Astrocyte of the spinal cord (primary cell): ENCODE data around the gene MECP2.
A peak's percentile ranks its signal among the peaks of the same experiment; 100 is the strongest.
"Not testable (repeated sequence)": the region's sequence is repeated elsewhere in the genome, so short reads cannot be mapped to it uniquely, and the experiment has no call there.

Source experiments
- DNase-seq: peaks from one replicate; pipeline ENCODE4 v3.0.0; 2011; ENCODE audit warnings: low read depth, low spot score
- H3K4me3 ChIP-seq: 2 replicates; pipeline ENCODE4 v1.5.1; 2011; ENCODE audit warnings: low read depth, mild to moderate bottlenecking, low read length, moderate library complexity
- in situ Hi-C: cut with HindIII; loops from 2 replicates; pipeline ENCODE4 v1.10.0; 2017; ENCODE audit warnings: low sequenced_read_pairs
- TF ChIP-seq, protein P1 (sequence below): IDR thresholded peaks from 2 replicates; pipeline ENCODE4 v1.5.1; 2012; ENCODE audit warnings: low read depth, mild to moderate bottlenecking, low read length, inconsistent platforms

Gene MECP2

GRCh38 chrX:154004315-154004714 lies 93.2 kb downstream of the MECP2 start:
- no peak for DNase-seq
- TF ChIP-seq, protein P1, sequence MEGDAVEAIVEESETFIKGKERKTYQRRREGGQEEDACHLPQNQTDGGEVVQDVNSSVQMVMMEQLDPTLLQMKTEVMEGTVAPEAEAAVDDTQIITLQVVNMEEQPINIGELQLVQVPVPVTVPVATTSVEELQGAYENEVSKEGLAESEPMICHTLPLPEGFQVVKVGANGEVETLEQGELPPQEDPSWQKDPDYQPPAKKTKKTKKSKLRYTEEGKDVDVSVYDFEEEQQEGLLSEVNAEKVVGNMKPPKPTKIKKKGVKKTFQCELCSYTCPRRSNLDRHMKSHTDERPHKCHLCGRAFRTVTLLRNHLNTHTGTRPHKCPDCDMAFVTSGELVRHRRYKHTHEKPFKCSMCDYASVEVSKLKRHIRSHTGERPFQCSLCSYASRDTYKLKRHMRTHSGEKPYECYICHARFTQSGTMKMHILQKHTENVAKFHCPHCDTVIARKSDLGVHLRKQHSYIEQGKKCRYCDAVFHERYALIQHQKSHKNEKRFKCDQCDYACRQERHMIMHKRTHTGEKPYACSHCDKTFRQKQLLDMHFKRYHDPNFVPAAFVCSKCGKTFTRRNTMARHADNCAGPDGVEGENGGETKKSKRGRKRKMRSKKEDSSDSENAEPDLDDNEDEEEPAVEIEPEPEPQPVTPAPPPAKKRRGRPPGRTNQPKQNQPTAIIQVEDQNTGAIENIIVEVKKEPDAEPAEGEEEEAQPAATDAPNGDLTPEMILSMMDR: no peak
- in situ Hi-C loops: no loop called here

DNA sequence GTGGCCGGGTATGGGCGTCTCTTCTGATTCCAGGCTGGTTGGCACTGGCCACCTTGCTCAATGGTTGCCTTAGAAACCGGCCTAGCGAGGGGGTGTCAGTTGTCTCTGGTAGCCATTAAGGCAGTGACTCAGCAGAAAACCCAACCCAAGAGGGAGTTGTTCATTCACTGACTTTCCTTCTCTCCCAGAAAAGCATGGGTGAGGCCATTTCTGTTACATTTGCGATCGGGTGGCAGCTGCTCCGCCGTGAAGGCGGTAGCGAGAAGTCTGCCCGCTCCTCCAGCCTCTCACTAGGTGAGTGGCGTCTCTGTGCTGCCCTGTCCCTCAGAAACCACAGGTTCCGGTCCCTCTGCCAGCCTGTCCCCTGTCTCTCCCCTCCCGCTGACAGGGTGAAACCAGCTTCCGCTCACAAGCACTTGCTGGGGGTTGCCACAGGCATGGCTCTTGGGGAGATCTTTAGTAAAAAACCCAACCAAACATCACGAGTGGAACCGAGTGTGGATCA lies 95.2 kb downstream of the MECP2 start:
- in situ Hi-C loops: no loop called here
- DNase-seq: peak; percentile 71
- H3K4me3 ChIP-seq: no peak overlapping the region
- TF ChIP-seq, protein P1: no peak

More at GRCh38 chrX:154004315-154004714, 93.2 kb downstream of the MECP2 start:
- no peak overlapping the region for H3K4me3 ChIP-seq

DNA sequence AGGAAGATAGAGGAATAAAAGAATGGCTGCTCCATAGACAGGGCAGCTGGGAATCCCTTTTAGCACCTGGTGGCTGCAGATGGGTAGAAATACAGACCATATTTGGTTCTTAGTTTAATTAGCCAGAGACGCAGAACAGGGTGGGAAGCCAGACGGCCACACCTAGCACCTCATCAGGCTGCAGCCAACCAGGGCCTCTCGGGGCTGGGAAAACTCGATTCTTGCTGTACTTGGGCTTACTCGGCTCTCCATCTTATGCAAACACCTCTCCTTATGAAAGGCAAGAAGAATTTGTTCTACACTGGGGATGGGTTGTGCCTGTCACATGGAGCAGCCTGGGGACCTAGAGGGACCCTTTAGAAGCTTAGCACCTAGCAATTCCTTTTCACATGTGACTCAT lies 97.5 kb downstream of the MECP2 start:
- in situ Hi-C loops: no loop called here
- TF ChIP-seq, protein P1: no peak
- no peak overlapping the region for H3K4me3 ChIP-seq
- no peak for DNase-seq

DNA sequence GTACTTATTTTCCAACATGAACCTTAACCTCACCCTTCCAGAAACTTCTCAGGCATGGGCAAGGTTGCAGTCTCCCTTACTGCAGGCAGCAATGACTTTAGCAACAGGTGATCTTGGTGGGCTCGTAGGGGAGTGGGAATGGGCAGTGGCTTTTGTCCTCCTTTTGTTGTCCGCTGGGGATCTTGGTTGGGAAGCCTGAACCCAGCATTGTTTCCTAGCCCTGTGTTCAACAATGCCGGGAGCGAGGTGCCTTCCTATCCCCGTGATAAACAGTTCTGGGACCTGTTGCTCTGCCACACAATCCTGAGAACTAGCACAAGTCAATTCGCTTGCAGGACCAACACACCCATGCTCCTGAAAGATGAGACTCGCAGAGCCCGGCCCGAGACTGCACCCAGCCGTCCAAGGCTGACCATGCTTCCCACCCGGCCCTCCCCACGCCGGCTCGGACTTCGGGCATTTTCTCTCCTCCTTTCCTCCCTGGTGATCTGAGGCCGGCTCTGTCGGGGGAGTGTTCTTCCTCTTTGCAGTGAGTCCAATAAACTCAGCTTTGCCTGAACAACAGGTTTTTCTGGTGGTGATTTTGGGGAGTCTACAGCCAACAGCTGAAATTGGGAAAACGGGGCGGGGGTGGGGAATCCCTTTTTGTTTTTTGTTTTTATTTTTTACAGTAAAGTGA lies 98.0 kb downstream of the MECP2 start:
- H3K4me3 ChIP-seq: no peak overlapping the region
- TF ChIP-seq, protein P1: no peak
- in situ Hi-C loops: no loop called here
- no peak for DNase-seq

GRCh38 chrX:153995504-153995903 lies 102.0 kb downstream of the MECP2 start:
- H3K4me3 ChIP-seq: no peak overlapping the region
- DNase-seq: no peak
- TF ChIP-seq, protein P1: no peak
- in situ Hi-C loops: no loop called here

DNA sequence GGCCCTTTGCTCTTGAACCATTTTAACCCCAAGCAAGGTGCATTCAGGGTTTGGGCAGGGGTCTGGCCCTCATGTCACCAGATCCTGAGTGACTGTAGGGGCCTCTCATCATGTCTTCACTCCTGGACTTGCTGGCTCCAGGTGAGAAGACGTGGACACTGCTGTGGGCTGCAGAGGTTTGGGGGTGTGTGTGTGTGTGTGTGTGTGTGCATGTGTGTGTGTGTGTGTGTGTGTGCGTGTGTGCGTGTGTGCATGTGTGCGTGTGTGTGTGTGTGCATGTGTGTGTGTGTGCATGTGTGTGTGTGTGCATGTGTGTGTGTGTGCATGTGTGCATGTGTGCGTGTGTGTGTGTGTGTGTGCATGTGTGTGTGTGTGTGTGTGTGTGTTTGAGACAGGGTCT lies 103.1 kb downstream of the MECP2 start:
- DNase-seq, H3K4me3 ChIP-seq, in situ Hi-C loops: not testable (repeated sequence)

GRCh38 chrX:153993978-153994377 lies 103.5 kb downstream of the MECP2 start:
- no peak overlapping the region for H3K4me3 ChIP-seq
- TF ChIP-seq, protein P1: no peak
- DNase-seq: no peak
- in situ Hi-C loops: no loop called here
